Stimulated activated CD4-positive, alpha-beta T cell treated with anti-CD3 and anti-CD28 coated beads, Interleukin-1b, Interleukin-23, amount 100 ng/mL, for 48 hours (primary cell): ENCODE data around the gene GAN.

Source experiments
- DNase-seq: peaks from one replicate; pipeline ENCODE4 v3.0.0-alpha.2; 2020

The GAN gene

GRCh38 chr16:81357711-81358260 is 43.0 kb downstream of the GAN start:
- DNase-seq: no peak

- DNase-seq: no peak
Observed at GRCh38 chr16:81358860-81359259, 44.1 kb downstream of the GAN start.

- no peak for DNase-seq
Observed at GRCh38 chr16:81360135-81360534, 45.4 kb downstream of the GAN start.

- DNase-seq: no peak
Observed at GRCh38 chr16:81365731-81366130, 51.0 kb downstream of the GAN start.

- no peak for DNase-seq
Observed at GRCh38 chr16:81366316-81366932, 51.7 kb downstream of the GAN start.

- DNase-seq: no peak
Observed at GRCh38 chr16:81367821-81368220, 53.1 kb downstream of the GAN start.

GRCh38 chr16:81369888-81370504 is 55.2 kb downstream of the GAN start:
- DNase-seq: no peak

- no peak for DNase-seq
Observed at GRCh38 chr16:81371106-81371505, 56.3 kb downstream of the GAN start.

GRCh38 chr16:81374550-81374949 is 59.8 kb downstream of the GAN start:
- DNase-seq: no peak

- peak; percentile 54 for DNase-seq
Observed at GRCh38 chr16:81376880-81377279, 62.1 kb downstream of the GAN start.

- no peak for DNase-seq
Observed at GRCh38 chr16:81378049-81378448, 63.3 kb downstream of the GAN start.

GRCh38 chr16:81380932-81381331 is 66.2 kb downstream of the GAN start:
- no peak for DNase-seq

GRCh38 chr16:81384006-81384405 is 69.2 kb downstream of the GAN start:
- DNase-seq: no peak

- no peak for DNase-seq
Observed at GRCh38 chr16:81385031-81385756, 70.4 kb downstream of the GAN start.

GRCh38 chr16:81388357-81388756 is 73.6 kb downstream of the GAN start:
- DNase-seq: no peak

- DNase-seq: no peak
Observed at GRCh38 chr16:81390840-81391239, 76.1 kb downstream of the GAN start.

- DNase-seq: no peak
Observed at GRCh38 chr16:81392011-81392410, 77.2 kb downstream of the GAN start.

- DNase-seq: no peak
Observed at GRCh38 chr16:81394416-81394815, 79.7 kb downstream of the GAN start.

- DNase-seq: no peak
Observed at GRCh38 chr16:81394966-81395655, 80.3 kb downstream of the GAN start.

- no peak for DNase-seq
Observed at GRCh38 chr16:81397058-81397878, 82.5 kb downstream of the GAN start.

- DNase-seq: no peak
Observed at GRCh38 chr16:81397879-81398520, 83.2 kb downstream of the GAN start.

- no peak for DNase-seq
Observed at GRCh38 chr16:81399909-81400308, 85.1 kb downstream of the GAN start.
